ENCODE results near the gene CCDC148. TPM values are rescaled to one million over a fixed set of nuclear protein-coding genes. Genes with fewer than 3 reads are reported as not detected.
A peak's percentile ranks its signal among the peaks of the same experiment; 100 is the strongest.

The CCDC148 gene
- polyA plus RNA-seq, 3 donors = not detected

- no peaks in the 10 kb centered on the region for H3K9me3 ChIP-seq (replicated peaks in 1 of 2; ENCODE audit: control insufficient read depth in 1 of 2, insufficient read depth in 1 of 2, low read length in 2 of 2)
- H3K79me2 ChIP-seq (ENCODE audit: insufficient read depth, low read length) = no peaks in the 10 kb centered on the region
- no peak overlapping the region for H2AFZ ChIP-seq (ENCODE audit: insufficient read depth, low read depth, low read length, poor library complexity, severe bottlenecking)
- peaks cover 15% of the 10 kb centered on the region for H3K4me1 Mint-ChIP-seq
- no peak for TF ChIP-seq CTCF (IDR thresholded peaks at IDR 0.05)
- no peak overlapping the region for H3K4me2 ChIP-seq (replicated peaks; ENCODE audit: extremely low read depth, low read length, poor library complexity, severe bottlenecking)
- H3K36me3 ChIP-seq (replicated peaks in 1 of 2; ENCODE audit: control insufficient read depth in 1 of 2, insufficient read depth in 2 of 2, low read length in 2 of 2) = no peaks in the 10 kb centered on the region
- H3K27me3 ChIP-seq (ENCODE audit: control insufficient read depth in 2 of 2, insufficient read depth in 2 of 2, low read length in 2 of 2) = no peaks in the 10 kb centered on the region
- H3K27me3 Mint-ChIP-seq (ENCODE audit: low read depth in 3 of 3) = no peaks in the 10 kb centered on the region
- intact Hi-C loops (cut with micrococcal nuclease) = no loop called here
- no CpG with 5 or more reads among the region's 1 CpG for WGBS (ENCODE audit: insufficient coverage)
- H3K27ac Mint-ChIP-seq = peak overlapping the region in 2 of 7 donors; percentile 7 to 18
- H3K4me3 Mint-ChIP-seq = no peak overlapping the region
- no peak overlapping the region for H3K9ac ChIP-seq (ENCODE audit: insufficient read depth, low read length, poor library complexity, severe bottlenecking)
- no peaks in the 10 kb centered on the region for H4K20me1 ChIP-seq (ENCODE audit: insufficient read depth, low read length)
- H3K27ac ChIP-seq (ENCODE audit: low read depth in 1 of 2, low read length in 2 of 2) = no peak overlapping the region
- DNase-seq = peak in 2 of 3 donors; percentile 6 to 13
- no peaks in the 10 kb centered on the region for H3K36me3 Mint-ChIP-seq
- no peak overlapping the region for H3K4me3 ChIP-seq (replicated peaks in 1 of 3; ENCODE audit: low read depth in 2 of 3, low read length in 3 of 3)
- H3K9me3 Mint-ChIP-seq = peaks cover 0 to 2% (median 0%) of the 10 kb centered on the region in 7 donors
- peaks cover 0 to 6% of the 10 kb centered on the region in 2 donors for H3K4me1 ChIP-seq (ENCODE audit: control insufficient read depth in 1 of 2, insufficient read depth in 2 of 2, low read length in 2 of 2)
These were observed 137.3 kb downstream of the CCDC148 start for GRCh38 chr2:158319269-158319668.

- Histone ChIP-seq H2AFZ (ENCODE audit: insufficient read depth, low read depth, low read length, poor library complexity, severe bottlenecking) (no peak overlapping the region), H3K79me2 (ENCODE audit: insufficient read depth, low read length) (no peaks in the 10 kb centered on the region), H3K9me3 (replicated peaks in 1 of 2; ENCODE audit: control insufficient read depth in 1 of 2, insufficient read depth in 1 of 2, low read length in 2 of 2) (no peaks in the 10 kb centered on the region), H3K27me3 (ENCODE audit: control insufficient read depth in 2 of 2, insufficient read depth in 2 of 2, low read length in 2 of 2) (no peaks in the 10 kb centered on the region), H3K27ac (ENCODE audit: low read depth in 1 of 2, low read length in 2 of 2) (no peak overlapping the region), H3K4me2 (replicated peaks; ENCODE audit: extremely low read depth, low read length, poor library complexity, severe bottlenecking) (no peak overlapping the region), H3K9ac (ENCODE audit: insufficient read depth, low read length, poor library complexity, severe bottlenecking) (no peak overlapping the region), H4K20me1 (ENCODE audit: insufficient read depth, low read length) (no peaks in the 10 kb centered on the region), H3K4me1 (ENCODE audit: control insufficient read depth in 1 of 2, insufficient read depth in 2 of 2, low read length in 2 of 2) (peaks cover 5 to 18% of the 10 kb centered on the region in 2 donors), H3K36me3 (replicated peaks in 1 of 2; ENCODE audit: control insufficient read depth in 1 of 2, insufficient read depth in 2 of 2, low read length in 2 of 2) (no peaks in the 10 kb centered on the region), H3K4me3 (replicated peaks in 1 of 3; ENCODE audit: low read depth in 2 of 3, low read length in 3 of 3) (no peak overlapping the region)
- no peak for TF ChIP-seq CTCF (IDR thresholded peaks at IDR 0.05)
- Mint-ChIP-seq H3K36me3 (no peaks in the 10 kb centered on the region), H3K4me3 (no peak overlapping the region), H3K4me1 (peaks cover 22% of the 10 kb centered on the region), H3K27ac (no peak overlapping the region), H3K9me3 (peaks cover 0 to 2% (median 0%) of the 10 kb centered on the region in 7 donors), H3K27me3 (ENCODE audit: low read depth in 3 of 3) (no peaks in the 10 kb centered on the region)
- intact Hi-C loops (cut with micrococcal nuclease) = no loop called here
- WGBS (ENCODE audit: insufficient coverage) = 100% methylated on average over 1 of the region's 2 CpGs
- no peak for DNase-seq
These were observed 138.9 kb downstream of the CCDC148 start for GRCh38 chr2:158317642-158318041.
